PC-9 (cell line): ENCODE results near the gene CHD1.

Source experiments
- EZH2 ChIP-seq: fragments of 200-600 bp; sonication (generic); IDR thresholded peaks from 2 replicates; pipeline ENCODE4 v1.8.0; 2017; ENCODE audit warnings: antibody characterized with exemption, low read depth
- TF ChIP-seq, protein P1 (sequence below): fragments of 200-600 bp; sonication (generic); conservative IDR thresholded peaks from 2 replicates; pipeline ENCODE4 v1.6.1; 2017; ENCODE audit warnings: mixed run types, antibody characterized with exemption, mild to moderate bottlenecking, moderate library complexity

DNA sequence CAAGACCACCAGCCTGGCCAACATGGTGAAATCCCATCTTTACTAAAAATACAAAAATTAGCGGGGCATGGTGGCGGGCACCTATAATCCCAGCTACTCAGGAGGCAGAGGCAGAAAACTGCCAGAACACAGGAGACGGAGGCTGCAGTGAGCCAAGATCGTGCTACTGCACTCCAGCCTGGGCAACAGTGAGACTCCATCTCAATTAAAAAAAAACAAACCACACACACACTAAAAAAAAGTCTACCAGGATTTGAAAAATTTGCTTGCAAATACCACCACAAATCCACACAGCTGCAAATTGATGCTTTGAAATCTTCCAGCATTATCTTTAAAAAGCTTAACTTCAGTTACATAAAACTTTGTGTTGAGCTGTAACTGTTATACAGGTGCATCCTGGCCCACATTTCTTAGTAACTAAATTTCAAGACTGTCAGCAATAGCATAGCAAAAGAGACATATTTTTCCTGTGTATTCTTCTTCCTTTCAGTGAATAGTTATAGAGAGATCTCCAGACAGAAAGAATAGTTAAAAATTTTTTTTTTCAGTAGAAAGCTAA lies 6.8 kb downstream of the CHD1 start:
- TF ChIP-seq, protein P1, sequence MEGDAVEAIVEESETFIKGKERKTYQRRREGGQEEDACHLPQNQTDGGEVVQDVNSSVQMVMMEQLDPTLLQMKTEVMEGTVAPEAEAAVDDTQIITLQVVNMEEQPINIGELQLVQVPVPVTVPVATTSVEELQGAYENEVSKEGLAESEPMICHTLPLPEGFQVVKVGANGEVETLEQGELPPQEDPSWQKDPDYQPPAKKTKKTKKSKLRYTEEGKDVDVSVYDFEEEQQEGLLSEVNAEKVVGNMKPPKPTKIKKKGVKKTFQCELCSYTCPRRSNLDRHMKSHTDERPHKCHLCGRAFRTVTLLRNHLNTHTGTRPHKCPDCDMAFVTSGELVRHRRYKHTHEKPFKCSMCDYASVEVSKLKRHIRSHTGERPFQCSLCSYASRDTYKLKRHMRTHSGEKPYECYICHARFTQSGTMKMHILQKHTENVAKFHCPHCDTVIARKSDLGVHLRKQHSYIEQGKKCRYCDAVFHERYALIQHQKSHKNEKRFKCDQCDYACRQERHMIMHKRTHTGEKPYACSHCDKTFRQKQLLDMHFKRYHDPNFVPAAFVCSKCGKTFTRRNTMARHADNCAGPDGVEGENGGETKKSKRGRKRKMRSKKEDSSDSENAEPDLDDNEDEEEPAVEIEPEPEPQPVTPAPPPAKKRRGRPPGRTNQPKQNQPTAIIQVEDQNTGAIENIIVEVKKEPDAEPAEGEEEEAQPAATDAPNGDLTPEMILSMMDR, result no peak
- TF ChIP-seq EZH2, result no peak
